ENCODE data around the gene KANSL1. TPM values are rescaled to one million over a fixed set of nuclear protein-coding genes. Genes with fewer than 3 reads are reported as not detected.

Gene KANSL1
- polyA plus RNA-seq, 3 donors, result 3.1 to 31.9 (median 4.6) TPM

GRCh38 chr17:46000757-46001156, 192.5 kb downstream of the KANSL1 start:
- H3K9me3 ChIP-seq (replicated peaks in 1 of 2; ENCODE audit: control insufficient read depth in 1 of 2, insufficient read depth in 1 of 2, low read length in 2 of 2), result no peaks in the 10 kb centered on the region
- intact Hi-C loops (cut with micrococcal nuclease), result no loop called here
- WGBS (ENCODE audit: insufficient coverage), result no CpG with 5 or more reads among the region's 2 CpGs
- Mint-ChIP-seq H3K27ac (no peak overlapping the region), H3K36me3 (no peaks in the 10 kb centered on the region), H3K4me3 (no peak overlapping the region), H3K27me3 (ENCODE audit: low read depth in 3 of 3) (peaks cover 2 to 7% (median 4%) of the 10 kb centered on the region in 3 donors), H3K9me3 (no peaks in the 10 kb centered on the region), H3K4me1 (no peaks in the 10 kb centered on the region)
- H3K4me1 ChIP-seq (ENCODE audit: control insufficient read depth in 1 of 2, insufficient read depth in 2 of 2, low read length in 2 of 2), result no peaks in the 10 kb centered on the region
- H4K20me1 ChIP-seq (ENCODE audit: insufficient read depth, low read length), result no peaks in the 10 kb centered on the region
- no peak overlapping the region for H3K27ac ChIP-seq (ENCODE audit: low read depth in 1 of 2, low read length in 2 of 2)
- no peak overlapping the region for H3K4me3 ChIP-seq (replicated peaks in 1 of 3; ENCODE audit: low read depth in 2 of 3, low read length in 3 of 3)
- H3K9ac ChIP-seq (ENCODE audit: insufficient read depth, low read length, poor library complexity, severe bottlenecking), result no peak overlapping the region
- no peak for DNase-seq
- H3K36me3 ChIP-seq (replicated peaks in 1 of 2; ENCODE audit: control insufficient read depth in 1 of 2, insufficient read depth in 2 of 2, low read length in 2 of 2), result no peaks in the 10 kb centered on the region
- no peaks in the 10 kb centered on the region for H3K79me2 ChIP-seq (ENCODE audit: insufficient read depth, low read length)
- H3K27me3 ChIP-seq (ENCODE audit: control insufficient read depth in 2 of 2, insufficient read depth in 2 of 2, low read length in 2 of 2), result no peaks in the 10 kb centered on the region
- TF ChIP-seq CTCF (IDR thresholded peaks at IDR 0.05), result no peak
- H2AFZ ChIP-seq (ENCODE audit: insufficient read depth, low read depth, low read length, poor library complexity, severe bottlenecking), result no peak overlapping the region
- no peak overlapping the region for H3K4me2 ChIP-seq (replicated peaks; ENCODE audit: extremely low read depth, low read length, poor library complexity, severe bottlenecking)

GRCh38 chr17:46000292-46000691, 192.9 kb downstream of the KANSL1 start:
- H3K4me3 Mint-ChIP-seq, result no peak overlapping the region

More at GRCh38 chr17:46000292-46000691, 192.9 kb downstream of the KANSL1 start:
- DNase-seq, result no peak
- Histone ChIP-seq H3K27me3 (ENCODE audit: control insufficient read depth in 2 of 2, insufficient read depth in 2 of 2, low read length in 2 of 2) (no peaks in the 10 kb centered on the region), H3K36me3 (replicated peaks in 1 of 2; ENCODE audit: control insufficient read depth in 1 of 2, insufficient read depth in 2 of 2, low read length in 2 of 2) (no peaks in the 10 kb centered on the region), H3K27ac (ENCODE audit: low read depth in 1 of 2, low read length in 2 of 2) (no peak overlapping the region), H3K4me2 (replicated peaks; ENCODE audit: extremely low read depth, low read length, poor library complexity, severe bottlenecking) (no peak overlapping the region), H2AFZ (ENCODE audit: insufficient read depth, low read depth, low read length, poor library complexity, severe bottlenecking) (no peak overlapping the region), H3K4me3 (replicated peaks in 1 of 3; ENCODE audit: low read depth in 2 of 3, low read length in 3 of 3) (no peak overlapping the region), H3K9me3 (replicated peaks in 1 of 2; ENCODE audit: control insufficient read depth in 1 of 2, insufficient read depth in 1 of 2, low read length in 2 of 2) (no peaks in the 10 kb centered on the region), H3K4me1 (ENCODE audit: control insufficient read depth in 1 of 2, insufficient read depth in 2 of 2, low read length in 2 of 2) (no peaks in the 10 kb centered on the region), H4K20me1 (ENCODE audit: insufficient read depth, low read length) (no peaks in the 10 kb centered on the region), H3K79me2 (ENCODE audit: insufficient read depth, low read length) (no peaks in the 10 kb centered on the region), H3K9ac (ENCODE audit: insufficient read depth, low read length, poor library complexity, severe bottlenecking) (no peak overlapping the region)
- intact Hi-C loops (cut with micrococcal nuclease), result no loop called here
- no peak for TF ChIP-seq CTCF (IDR thresholded peaks at IDR 0.05)
- Mint-ChIP-seq H3K36me3 (no peaks in the 10 kb centered on the region), H3K27ac (no peak overlapping the region), H3K27me3 (ENCODE audit: low read depth in 3 of 3) (peaks cover 2 to 10% (median 3%) of the 10 kb centered on the region in 3 donors), H3K9me3 (no peaks in the 10 kb centered on the region), H3K4me1 (no peaks in the 10 kb centered on the region)
- 78% methylated on average over 7 of the region's 7 CpGs for WGBS (ENCODE audit: insufficient coverage)

Data from CD14-positive monocyte (primary cell).